AG20443 (cell line): ENCODE measurements around the gene FA2H.
"Not testable (repeated sequence)": the region's sequence is repeated elsewhere in the genome, so short reads cannot be mapped to it uniquely, and the experiment has no call there.

ENCODE experiments used
- DNase-seq: peaks from one replicate; pipeline ENCODE4 v3.0.0; 2012; ENCODE audit warnings: low spot score, mixed read lengths

Gene FA2H

GRCh38 chr16:74743045-74743667, 31.5 kb downstream of the FA2H start:
- DNase-seq, result no peak

- no peak for DNase-seq
Observed at GRCh38 chr16:74742051-74742481, 32.6 kb downstream of the FA2H start.

DNA sequence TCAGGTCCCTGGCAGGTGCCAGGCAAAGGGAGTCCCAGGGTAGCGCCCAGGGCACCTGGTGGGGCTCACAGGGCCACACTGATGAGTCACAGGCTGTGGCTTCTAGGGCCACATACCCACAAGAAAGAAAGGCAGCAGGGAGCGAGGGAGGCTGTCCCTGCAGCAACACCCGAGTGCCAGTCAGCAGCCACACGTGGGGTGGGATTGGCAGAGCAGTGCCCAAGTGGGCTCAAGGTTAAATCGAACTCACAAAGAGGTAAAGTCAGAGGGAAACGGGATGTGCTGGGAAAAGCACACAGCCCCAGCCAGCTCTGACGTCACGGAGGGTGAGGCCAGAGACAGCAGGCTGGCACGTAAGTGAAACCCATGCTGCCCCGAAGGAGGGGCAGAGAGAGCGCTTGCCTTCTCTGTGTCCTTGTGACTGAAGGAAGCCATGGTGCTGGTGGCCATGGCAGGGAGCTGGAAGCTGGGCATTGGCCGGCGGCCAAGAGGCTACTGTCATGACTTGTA, 33.8 kb downstream of the FA2H start:
- DNase-seq, result peak; percentile 79

DNA sequence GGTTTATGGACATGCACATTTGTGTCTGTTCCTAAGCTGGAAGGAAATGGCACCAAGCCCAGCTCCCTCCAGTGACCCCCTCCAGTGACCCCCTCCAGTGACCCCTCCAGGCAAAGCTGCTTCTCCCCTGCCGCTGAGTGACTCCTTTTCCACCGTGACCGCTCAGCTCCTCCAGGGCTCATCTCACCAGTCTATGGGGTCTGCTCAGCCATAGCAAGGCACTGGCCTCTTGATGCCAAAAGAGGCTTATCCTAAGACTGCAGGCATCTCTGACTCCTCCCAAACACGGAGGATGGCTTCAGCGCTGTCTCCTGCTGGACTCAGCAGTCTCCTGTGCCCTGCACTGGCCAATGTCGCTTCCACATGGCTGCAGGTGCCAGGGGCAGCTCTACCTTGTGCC, 35.3 kb downstream of the FA2H start:
- DNase-seq, result no peak

DNA sequence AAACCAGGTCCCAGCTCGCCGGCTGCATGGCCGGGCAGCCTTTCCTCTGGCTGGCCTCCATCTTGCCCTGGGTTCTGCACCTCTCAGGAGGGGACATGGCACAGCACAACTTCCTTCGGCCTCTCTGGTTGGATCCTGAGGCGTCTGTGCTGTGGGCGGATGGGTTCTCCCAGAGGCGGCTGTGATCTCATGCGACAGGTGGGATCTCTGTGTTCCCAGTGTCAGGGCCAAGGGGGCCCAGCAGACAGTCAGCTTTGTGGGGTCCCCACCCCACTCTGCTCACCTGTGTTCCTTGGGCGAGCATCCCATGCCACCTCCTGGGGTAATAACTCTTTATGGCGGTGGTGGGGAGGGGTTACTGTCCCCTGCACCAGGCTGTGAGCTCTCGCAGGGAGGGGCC, 35.8 kb downstream of the FA2H start:
- no peak for DNase-seq

DNA sequence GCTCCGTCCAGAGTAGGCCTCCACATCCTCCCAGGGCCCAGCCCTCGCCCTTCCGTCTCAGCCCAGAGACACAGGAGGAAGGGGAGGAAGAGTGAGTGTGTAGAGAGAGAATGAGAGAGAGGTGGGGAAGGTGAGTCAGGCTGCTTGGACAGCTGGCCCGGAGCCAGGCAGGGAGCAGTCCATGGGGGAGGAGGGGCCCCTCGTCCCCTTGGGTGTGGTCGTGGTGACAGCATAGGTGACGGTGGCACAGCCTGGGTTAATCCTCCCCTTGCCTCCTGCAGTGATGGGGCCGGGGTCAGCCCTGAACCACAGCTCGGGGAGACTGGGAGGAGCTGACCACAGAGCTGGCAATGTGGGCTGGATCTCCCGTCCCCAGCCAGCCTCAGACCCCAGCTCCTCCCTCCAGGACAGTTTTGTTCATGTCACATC, 36.5 kb downstream of the FA2H start:
- DNase-seq, result no peak

DNA sequence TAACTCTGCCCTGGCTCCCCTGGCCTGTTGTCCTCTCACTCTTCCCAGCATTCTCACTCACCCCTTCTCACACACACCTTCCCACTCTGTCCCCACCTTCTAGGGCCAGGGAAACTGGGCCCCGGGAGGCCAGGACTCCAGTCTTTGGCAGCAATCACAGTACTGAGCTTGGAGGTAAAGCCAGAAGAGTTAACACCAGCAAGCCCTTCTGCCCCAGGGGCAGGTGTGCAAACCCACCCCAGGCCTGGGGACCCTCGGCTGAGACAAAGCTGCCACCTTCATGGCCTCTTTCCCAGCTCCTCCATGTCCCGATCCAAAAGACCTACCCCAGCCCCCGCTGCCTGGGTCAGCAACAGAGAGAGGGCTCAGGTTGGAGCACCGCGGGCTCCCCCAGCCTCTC, 37.1 kb downstream of the FA2H start:
- no peak for DNase-seq

DNA sequence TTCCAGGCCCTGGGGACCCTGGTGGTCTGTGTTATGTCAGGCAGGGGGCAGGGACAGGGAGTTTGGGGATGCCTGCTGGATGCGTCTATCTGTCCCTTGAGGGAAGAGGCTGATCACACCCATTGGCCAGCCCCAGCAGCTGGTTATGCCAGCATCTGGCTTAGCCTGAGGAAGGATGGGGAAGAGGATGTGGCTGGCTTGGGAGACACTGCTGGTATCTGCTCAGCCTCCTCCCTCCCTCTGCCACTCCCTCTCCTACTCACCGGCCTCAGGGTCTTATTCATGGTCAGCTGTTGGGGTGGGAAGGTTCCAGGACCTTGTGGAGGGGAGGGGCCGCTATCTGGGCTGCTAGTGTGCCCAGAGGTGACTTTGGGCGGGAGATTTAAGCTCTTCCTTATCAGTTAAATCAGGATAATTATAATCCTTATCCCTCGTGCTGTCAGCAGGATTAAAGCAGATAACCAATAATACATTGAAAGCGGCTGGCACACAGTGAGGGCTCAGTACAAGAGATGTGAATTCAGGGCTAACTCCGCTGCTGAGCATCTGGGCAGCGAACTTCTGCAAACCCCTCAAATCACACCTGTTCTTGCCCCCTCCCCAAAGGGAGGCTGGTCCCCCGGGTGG, 38.0 kb downstream of the FA2H start:
- no peak for DNase-seq

DNA sequence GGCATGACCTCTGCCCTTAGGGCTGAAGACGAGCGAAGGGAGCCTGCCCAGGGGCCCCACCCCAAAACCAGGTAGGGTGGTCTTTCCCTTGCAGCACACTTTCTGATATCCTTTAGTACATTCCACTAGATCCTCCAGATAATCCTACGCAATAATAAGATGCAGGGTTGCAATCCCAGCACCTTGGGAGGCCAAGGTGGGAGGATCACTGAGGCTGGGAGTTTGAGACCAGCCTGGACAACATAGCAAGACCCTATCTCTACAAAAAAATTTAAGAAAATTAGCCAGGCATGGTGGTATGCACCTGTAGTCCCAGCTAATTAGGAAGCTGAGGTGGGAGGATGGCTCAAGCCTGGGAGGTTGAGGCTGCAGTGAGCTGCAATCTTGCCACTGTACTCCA, 39.1 kb downstream of the FA2H start:
- no peak for DNase-seq

GRCh38 chr16:74735162-74735452, 39.5 kb downstream of the FA2H start:
- DNase-seq, result no peak

- no peak for DNase-seq
Observed at GRCh38 chr16:74734361-74735161, 40.1 kb downstream of the FA2H start.

- no peak for DNase-seq
Observed at GRCh38 chr16:74732707-74733350, 41.8 kb downstream of the FA2H start.

DNA sequence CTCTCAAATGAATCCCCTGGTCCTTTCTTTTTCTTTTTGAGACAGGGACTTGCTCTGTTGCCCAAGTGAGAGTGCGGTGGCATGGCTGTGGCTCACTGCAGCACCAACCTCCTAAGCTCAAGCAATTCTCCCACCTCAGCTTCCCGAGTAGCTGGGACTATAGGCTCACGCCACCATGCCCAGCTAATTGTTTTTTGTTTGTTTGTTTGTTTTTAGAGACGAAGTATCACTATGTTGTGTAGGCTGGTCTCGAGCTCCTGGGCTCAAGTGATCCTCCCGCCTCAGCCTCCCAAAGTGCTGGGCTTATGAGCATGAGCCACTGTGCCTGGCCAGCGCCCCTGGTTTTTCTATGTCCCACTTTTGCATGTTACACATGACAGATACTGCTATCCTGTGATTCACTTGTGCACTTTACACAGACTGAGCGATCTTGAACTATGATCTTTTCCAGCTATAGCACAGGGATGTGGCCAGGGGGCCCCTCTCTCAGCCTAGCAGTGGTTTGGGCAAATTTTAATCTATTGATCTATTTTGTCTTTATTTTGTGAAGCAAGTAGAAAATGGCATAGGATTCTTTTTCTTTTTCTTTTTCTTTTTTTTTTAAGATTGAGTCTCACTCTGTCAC, 42.7 kb downstream of the FA2H start:
- no peak for DNase-seq

GRCh38 chr16:74729783-74730683, 44.6 kb downstream of the FA2H start:
- no peak for DNase-seq

DNA sequence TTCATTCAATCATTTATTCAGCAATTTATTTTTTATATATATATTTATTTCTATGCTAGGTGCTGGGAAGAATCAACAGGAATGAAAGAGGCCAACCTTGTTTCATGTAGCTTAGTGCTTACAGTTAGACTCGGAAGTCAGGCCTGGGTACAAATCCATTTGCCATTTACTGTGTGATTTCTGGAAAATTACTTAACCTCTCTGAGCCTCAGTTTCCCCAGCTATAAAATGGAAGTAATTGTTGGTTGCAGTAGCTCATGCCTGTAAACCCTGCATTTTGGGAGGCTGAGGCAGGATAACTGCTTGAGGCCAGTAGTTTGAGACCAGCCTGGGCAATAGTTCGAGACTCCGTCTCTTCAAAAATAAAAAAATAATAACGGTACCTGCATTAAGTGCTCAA, 46.7 kb downstream of the FA2H start:
- DNase-seq, result no peak

- DNase-seq, result no peak
Observed at GRCh38 chr16:74726716-74727115, 47.9 kb downstream of the FA2H start.

DNA sequence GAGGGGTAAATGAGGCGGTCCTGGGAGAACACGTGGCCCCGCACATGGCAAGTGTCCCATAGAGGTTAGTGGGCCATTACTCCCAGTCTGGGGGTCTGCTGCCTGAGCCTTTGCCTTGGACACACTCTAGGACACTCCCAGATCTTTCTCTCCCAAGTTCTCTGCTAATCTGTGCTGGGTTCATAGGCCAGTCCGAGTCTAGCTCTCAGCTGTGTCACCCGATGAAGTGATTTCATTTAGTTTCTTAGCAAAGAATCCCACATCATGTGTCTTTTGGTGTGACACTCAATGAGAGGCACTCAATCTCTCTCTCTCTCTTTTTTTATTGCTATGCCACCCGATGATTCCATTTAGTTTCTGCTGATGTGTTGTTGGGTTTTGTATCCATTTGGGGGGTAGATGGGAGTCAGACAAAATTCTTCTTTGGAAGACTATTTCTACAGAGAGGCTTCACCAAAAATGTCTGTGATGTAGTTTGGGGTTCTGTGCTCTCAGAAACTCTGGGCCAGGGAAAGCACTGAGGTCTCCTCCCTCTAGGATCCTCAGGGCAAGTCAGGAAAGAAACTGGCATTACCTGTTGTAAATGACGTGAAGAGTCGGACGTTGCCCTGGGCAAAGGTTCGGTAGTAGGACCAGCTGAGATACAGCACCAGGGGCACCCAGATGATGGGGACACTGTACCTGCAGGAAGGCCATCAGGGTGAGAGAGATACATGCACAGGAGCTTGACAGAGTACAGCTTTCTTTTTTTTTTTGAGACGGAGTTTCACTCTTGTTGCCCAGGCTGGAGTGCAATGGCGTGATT, 48.8 kb downstream of the FA2H start:
- no peak for DNase-seq

GRCh38 chr16:74724820-74725549, 49.6 kb downstream of the FA2H start:
- peak; percentile 81 for DNase-seq

DNA sequence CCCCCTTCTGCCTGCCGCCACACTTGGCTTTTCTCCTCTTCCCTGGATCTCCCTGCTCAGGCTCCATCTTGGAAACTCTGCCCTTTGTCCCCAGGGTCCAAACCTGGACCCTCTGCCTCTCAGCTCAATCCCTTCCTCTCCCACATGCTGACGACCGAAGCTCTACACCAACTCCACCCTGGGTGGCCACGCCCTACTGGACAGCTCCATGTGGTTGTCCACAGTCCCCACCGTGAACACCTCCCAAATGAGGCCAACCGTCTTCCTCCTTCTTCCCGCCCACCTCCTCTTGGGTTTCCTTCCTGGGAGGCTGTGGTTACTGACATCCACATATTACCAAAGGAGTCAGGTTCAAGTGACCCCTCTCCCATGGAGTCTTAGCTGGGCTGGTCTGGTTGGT, 51.4 kb downstream of the FA2H start:
- no peak for DNase-seq

DNA sequence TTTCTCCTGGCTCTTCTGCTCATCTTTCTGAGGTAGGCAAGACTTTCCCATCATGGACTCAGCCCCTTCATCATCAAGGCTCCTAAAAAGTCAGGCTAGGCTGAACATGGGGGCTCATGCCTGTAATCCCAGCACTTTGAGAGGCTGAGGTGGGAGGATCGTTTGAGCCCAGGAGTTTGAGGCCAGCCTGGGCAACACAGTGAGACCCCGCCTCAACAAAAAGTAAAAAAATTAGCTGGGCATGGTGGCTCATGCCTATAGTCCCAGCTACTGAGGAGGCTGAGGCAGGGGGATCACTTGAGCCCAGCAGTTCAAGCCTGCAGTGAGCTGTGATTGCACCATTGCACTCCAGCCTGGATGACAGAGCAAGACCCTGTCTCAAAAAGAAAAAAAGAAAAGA, 52.5 kb downstream of the FA2H start:
- not testable (repeated sequence) for DNase-seq
